ENCODE measurements around the gene GCNA. TPM values are rescaled to one million over a fixed set of nuclear protein-coding genes. Genes with fewer than 3 reads are reported as not detected.

Gene GCNA
- total and polyA plus RNA-seq, 2 of the 13 experiments (the other 11 are each of a cell fraction or from before 2014, with no cell fraction given) = 0.38 to 0.66 TPM

- TF ChIP-seq POLR2G (IDR thresholded peaks at IDR 0.05; ENCODE audit: low read depth, low read length) = 0 out of 2 replicates have a peak, but pooled peaks have one; percentile 48
- 0 out of 2 replicates have a peak, but pooled peaks have one; percentile 27 for TF ChIP-seq TBX2 (CRISPR knock-in tag; IDR thresholded peaks at IDR 0.05; ENCODE audit: borderline replicate concordance)
- no peak; the same call in 1 of the 2 replicates for TF ChIP-seq ZNF770 (CRISPR knock-in tag; IDR thresholded peaks at IDR 0.05)
- 0 out of 2 replicates have a peak, but pooled peaks have one; percentile 30 for TF ChIP-seq GFI1 (CRISPR knock-in tag; IDR thresholded peaks at IDR 0.05; ENCODE audit: borderline replicate concordance)
- TF ChIP-seq THYN1 (CRISPR knock-in tag; IDR thresholded peaks at IDR 0.05; ENCODE audit: borderline replicate concordance, low read depth) = no peak
- TF ChIP-seq ZFY (CRISPR knock-in tag; IDR thresholded peaks at IDR 0.05) = peak; percentile 58; the same call in 1 of the 2 replicates
- peak; percentile 14; the same call in 1 of the 2 replicates for TF ChIP-seq PHF8 (CRISPR knock-in tag; IDR thresholded peaks at IDR 0.05)
- peak; percentile 86; the same call in 1 of the 2 replicates for TF ChIP-seq ZNF317 (CRISPR knock-in tag; IDR thresholded peaks at IDR 0.05)
- no peak for TF ChIP-seq IRF2 (CRISPR knock-in tag; IDR thresholded peaks at IDR 0.05)
- TF ChIP-seq ZEB1 (IDR thresholded peaks at IDR 0.05; ENCODE audit: insufficient replicate concordance, low read depth) = peak; percentile 72
- 0 out of 2 replicates have a peak, but pooled peaks have one; percentile 17 for TF ChIP-seq ETV5 (CRISPR knock-in tag; IDR thresholded peaks at IDR 0.05; ENCODE audit: borderline replicate concordance)
- peak; percentile 22; the same call in 1 of the 2 replicates for TF ChIP-seq ZNF292 (CRISPR knock-in tag; IDR thresholded peaks at IDR 0.05; ENCODE audit: borderline replicate concordance, low read depth)
- peak; percentile 65 for TF ChIP-seq ZNF687 (CRISPR knock-in tag; IDR thresholded peaks at IDR 0.05)
- TF ChIP-seq THAP11 (CRISPR knock-in tag; IDR thresholded peaks at IDR 0.05) = no peak
- peak; percentile 63; the same call in 1 of the 2 replicates for TF ChIP-seq ZFX (CRISPR knock-in tag; IDR thresholded peaks at IDR 0.05; ENCODE audit: low read depth)
Observed at GRCh38 chrX:71622576-71623450, 44.6 kb downstream of the GCNA start (continued).
